ENCODE results near the gene MS4A15.

The MS4A15 gene

GRCh38 chr11:60777572-60777971 is 20.9 kb downstream of the MS4A15 start:
- no peak for DNase-seq

GRCh38 chr11:60780065-60780464 is 23.4 kb downstream of the MS4A15 start:
- DNase-seq (no peak), ATAC-seq (no peak)

More at GRCh38 chr11:60777572-60777971, 20.9 kb downstream of the MS4A15 start:
- no peak for ATAC-seq

GRCh38 chr11:60780774-60781173 is 24.1 kb downstream of the MS4A15 start:
- DNase-seq (no peak), ATAC-seq (no peak)

- no peak for ATAC-seq
- DNase-seq, result no peak
Measured at GRCh38 chr11:60781286-60781980, 24.8 kb downstream of the MS4A15 start.

- no peak for DNase-seq
- no peak for ATAC-seq
Measured at GRCh38 chr11:60781981-60782316, 25.3 kb downstream of the MS4A15 start.

GRCh38 chr11:60782393-60783140 is 25.9 kb downstream of the MS4A15 start:
- ATAC-seq (no peak), DNase-seq (no peak)

GRCh38 chr11:60783141-60783484 is 26.4 kb downstream of the MS4A15 start:
- DNase-seq (no peak), ATAC-seq (no peak)

- no peak for ATAC-seq
Measured at GRCh38 chr11:60783911-60784310, 27.2 kb downstream of the MS4A15 start.

GRCh38 chr11:60785136-60785535 is 28.5 kb downstream of the MS4A15 start, which contains the start of gene MS4A10:
TSS of gene MS4A10 (plus strand) at chr11:60785333. CDS start at chr11:60790336, 5,003 bp downstream.
- no peak for ATAC-seq
- no peak for DNase-seq

More at GRCh38 chr11:60783911-60784310, 27.2 kb downstream of the MS4A15 start:
- DNase-seq, result no peak

- no peak for DNase-seq
- no peak for ATAC-seq
Measured at GRCh38 chr11:60785806-60786361, 29.2 kb downstream of the MS4A15 start.

GRCh38 chr11:60786811-60787567 is 30.3 kb downstream of the MS4A15 start:
- DNase-seq, result no peak
- no peak for ATAC-seq

- no peak for ATAC-seq
- DNase-seq, result no peak
Measured at GRCh38 chr11:60788401-60789125, 31.9 kb downstream of the MS4A15 start.

- no peak for ATAC-seq
Measured at GRCh38 chr11:60790726-60791125, 34.1 kb downstream of the MS4A15 start.

GRCh38 chr11:60791153-60791933 is 34.7 kb downstream of the MS4A15 start:
- DNase-seq, result no peak

More at GRCh38 chr11:60790726-60791125, 34.1 kb downstream of the MS4A15 start:
- DNase-seq, result no peak

GRCh38 chr11:60792521-60792920 is 35.9 kb downstream of the MS4A15 start:
- ATAC-seq, result no peak
- no peak for DNase-seq

More at GRCh38 chr11:60791153-60791933, 34.7 kb downstream of the MS4A15 start:
- no peak for ATAC-seq

- ATAC-seq (no peak), DNase-seq (no peak)
Measured at GRCh38 chr11:60795291-60795690, 38.6 kb downstream of the MS4A15 start.

- ATAC-seq (no peak), DNase-seq (no peak)
Measured at GRCh38 chr11:60797846-60798630, 41.4 kb downstream of the MS4A15 start.

- ATAC-seq (no peak), DNase-seq (no peak)
Measured at GRCh38 chr11:60798631-60799030, 42.0 kb downstream of the MS4A15 start.

- DNase-seq, result no peak
- no peak for ATAC-seq
Measured at GRCh38 chr11:60801194-60801593, 44.5 kb downstream of the MS4A15 start.

- ATAC-seq (no peak), DNase-seq (no peak)
Measured at GRCh38 chr11:60803273-60803936, 46.7 kb downstream of the MS4A15 start.

Data from stimulated activated naive CD8-positive, alpha-beta T cell treated with anti-CD3 and anti-CD28 coated beads, Interleukin-15, Interleukin-2, amounts not matched to agents 100 U/mL and 50 U/mL, for 24 hours (primary cell).